Tibial artery (tissue), 4 donors: ENCODE data around the gene TMEM140.

Experiments used
- DNase-seq, 2 donors: peaks; one replicate each; pipeline ENCODE4 v3.0.0-alpha.2; 2019
- H3K27ac ChIP-seq, 2 donors: fragments of 200-600 bp; sonication (generic) in 1 of 2; 1 replicate in 1 of 2; 2 replicates in 1 of 2; pipeline ENCODE4 v1.5.1; 2018 to 2019; ENCODE audit warnings: mild to moderate bottlenecking in 1 of 2
- H3K27me3 ChIP-seq, 2 donors: fragments of 200-600 bp; sonication (generic) in 1 of 2; one replicate each; pipeline versions ENCODE4 v1.5.1 to v1.6.0; 2016 to 2019
- H3K36me3 ChIP-seq, 3 donors: fragments of 200-600 bp; sonication (generic) in 2 of 3; one replicate each; pipeline ENCODE4 v1.5.1; 2016 to 2019; ENCODE audit warnings: mild to moderate bottlenecking in 2 of 3
- H3K4me1 ChIP-seq, 4 donors: fragments of 200-600 bp; sonication (generic) in 2 of 4; 1 replicate in 3 of 4; 2 replicates in 1 of 4; pipeline ENCODE4 v1.5.1; 2016 to 2019
- H3K4me3 ChIP-seq, 2 donors: fragments of 200-600 bp; sonication (generic) in 1 of 2; 1 replicate in 1 of 2; 2 replicates in 1 of 2; pipeline ENCODE4 v1.5.1; 2018 to 2019; ENCODE audit warnings: mild to moderate bottlenecking in 2 of 2
- H3K9me3 ChIP-seq, 3 donors: fragments of 200-600 bp; sonication (generic) in 1 of 3; one replicate each; pipeline ENCODE4 v1.5.1; 2016 to 2019
- CTCF ChIP-seq, 2 experiments: fragments of 200-600 bp in 1 of 2; fragments of 450-650 bp in 1 of 2; IDR thresholded peaks; one replicate each; pipeline ENCODE4 v1.5.1; 2017 to 2019; ENCODE audit warnings: antibody characterized with exemption in 2 of 2, mild to moderate bottlenecking in 1 of 2, moderate library complexity in 1 of 2
- intact Hi-C: fragments of 100-400 bp; cut with DNase I; formaldehyde crosslinking; loops from one replicate; pipeline ENCODE4 v1.15.0; 2023; ENCODE audit warnings: low total_unique reads

The TMEM140 gene

GRCh38 chr7:135181929-135182678 lies 34.2 kb downstream of the TMEM140 start:
- Histone ChIP-seq H3K27ac (no peak overlapping the region), H3K4me3 (no peak overlapping the region), H3K4me1 (peaks cover 0 to 6% (median 0%) of the 10 kb centered on the region in 4 donors), H3K36me3 (peaks cover 63 to 72% (median 65%) of the 10 kb centered on the region in 3 donors), H3K27me3 (no peaks in the 10 kb centered on the region), H3K9me3 (peaks cover 3 to 29% (median 24%) of the 10 kb centered on the region in 3 donors)
- DNase-seq, result peak in 1 of 2 donors; percentile 59
- TF ChIP-seq CTCF (IDR thresholded peaks at IDR 0.05), result no peak
- intact Hi-C loops, result no loop called here

GRCh38 chr7:135183478-135183877 lies 35.6 kb downstream of the TMEM140 start:
- H3K27ac ChIP-seq, result no peak overlapping the region
- no peaks in the 10 kb centered on the region for H3K27me3 ChIP-seq
- peaks cover 0 to 6% (median 0%) of the 10 kb centered on the region in 4 donors for H3K4me1 ChIP-seq
- no peak for TF ChIP-seq CTCF (IDR thresholded peaks at IDR 0.05)
- DNase-seq, result peak in 1 of 2 donors; percentile 31
- H3K9me3 ChIP-seq, result peaks cover 3 to 29% (median 24%) of the 10 kb centered on the region in 3 donors
- peaks cover 77 to 86% (median 78%) of the 10 kb centered on the region in 3 donors for H3K36me3 ChIP-seq
- intact Hi-C loops, result no loop called here
- H3K4me3 ChIP-seq, result no peak overlapping the region

GRCh38 chr7:135184254-135184841 lies 36.5 kb downstream of the TMEM140 start:
- Histone ChIP-seq H3K4me1 (peaks cover 0 to 2% (median 0%) of the 10 kb centered on the region in 4 donors), H3K27me3 (no peaks in the 10 kb centered on the region), H3K27ac (no peak overlapping the region), H3K9me3 (peaks cover 3 to 29% (median 24%) of the 10 kb centered on the region in 3 donors), H3K36me3 (peaks cover 86 to 94% (median 86%) of the 10 kb centered on the region in 3 donors), H3K4me3 (no peak overlapping the region)
- TF ChIP-seq CTCF (IDR thresholded peaks at IDR 0.05), result no peak
- intact Hi-C loops, result no loop called here
- DNase-seq, result peak in 1 of 2 donors; percentile 39

GRCh38 chr7:135185471-135186260 lies 37.8 kb downstream of the TMEM140 start:
- peaks cover 95 to 98% (median 98%) of the 10 kb centered on the region in 3 donors for H3K36me3 ChIP-seq
- H3K9me3 ChIP-seq, result peaks cover 3 to 27% (median 18%) of the 10 kb centered on the region in 3 donors
- H3K4me3 ChIP-seq, result no peak overlapping the region
- peak in 1 of 2 donors; percentile 52 for DNase-seq
- H3K27ac ChIP-seq, result no peak overlapping the region
- TF ChIP-seq CTCF (IDR thresholded peaks at IDR 0.05), result no peak
- intact Hi-C loops, result no loop called here
- H3K27me3 ChIP-seq, result no peaks in the 10 kb centered on the region
- H3K4me1 ChIP-seq, result no peaks in the 10 kb centered on the region

GRCh38 chr7:135186261-135186540 lies 38.3 kb downstream of the TMEM140 start:
- H3K36me3 ChIP-seq, result peaks cover 90 to 99% (median 92%) of the 10 kb centered on the region in 3 donors
- no peak for TF ChIP-seq CTCF (IDR thresholded peaks at IDR 0.05)
- H3K27me3 ChIP-seq, result no peaks in the 10 kb centered on the region
- intact Hi-C loops, result no loop called here
- H3K27ac ChIP-seq, result no peak overlapping the region
- H3K4me1 ChIP-seq, result no peaks in the 10 kb centered on the region
- DNase-seq, result no peak
- H3K4me3 ChIP-seq, result no peak overlapping the region
- peaks cover 3 to 22% (median 13%) of the 10 kb centered on the region in 3 donors for H3K9me3 ChIP-seq
